ENCODE measurements around the gene TP53AIP1.

- no peak for TF ChIP-seq SNAPC5 (CRISPR knock-in tag; IDR thresholded peaks at IDR 0.05)
- no peak for TF ChIP-seq EP300 (IDR thresholded peaks at IDR 0.05; ENCODE audit: low read length)
- no peak for TF ChIP-seq ARID2 (IDR thresholded peaks at IDR 0.05)
- TF ChIP-seq ZNF232 (CRISPR knock-in tag; IDR thresholded peaks at IDR 0.05) = no peak
- TF ChIP-seq CAMTA2 (CRISPR knock-in tag; conservative IDR thresholded peaks at IDR 0.05) = no peak
- no peak for TF ChIP-seq POLR2A (conservative IDR thresholded peaks at IDR 0.05)
- no peak for TF ChIP-seq EZH2 (IDR thresholded peaks at IDR 0.05; ENCODE audit: borderline replicate concordance, low read depth, low read length)
- no peak for TF ChIP-seq STAT5A (IDR thresholded peaks at IDR 0.05; ENCODE audit: borderline replicate concordance, low read length)
Observed at GRCh38 chr11:128900468-128900867, 42.2 kb downstream of the TP53AIP1 start.

Data from K562 (cell line).